H9 (cell line): Measurements from ENCODE around the gene MTX3. TPM values are rescaled to one million over a fixed set of nuclear protein-coding genes. Genes with fewer than 3 reads are reported as not detected.

Source experiments
- DNase-seq: peaks from one replicate; pipeline ENCODE4 v3.0.0-alpha.2; 2017
- H2AFZ ChIP-seq: one replicate; pipeline ENCODE4 v1.6.1; 2013; ENCODE audit warnings: mild to moderate bottlenecking, low read length, control low read depth, moderate library complexity
- H2AK5ac ChIP-seq: 2 replicates; pipeline ENCODE4 v1.6.1; 2013; ENCODE audit warnings: low read length, control low read depth, mixed read lengths; ENCODE audit not compliant: insufficient read length
- H2BK120ac ChIP-seq: one replicate; pipeline ENCODE4 v1.6.1; 2013; ENCODE audit warnings: low read depth, mild to moderate bottlenecking, low read length, control low read depth, inconsistent platforms; ENCODE audit not compliant: poor library complexity, severe bottlenecking
- H2BK12ac ChIP-seq: 2 replicates; pipeline ENCODE4 v1.6.1; 2013; ENCODE audit warnings: low read length, control low read depth, mixed read lengths, low read depth; ENCODE audit not compliant: insufficient read length
- H2BK15ac ChIP-seq: 2 replicates; pipeline ENCODE4 v1.6.1; 2013; ENCODE audit warnings: low read depth, low read length, control low read depth
- H2BK20ac ChIP-seq: one replicate; pipeline ENCODE4 v1.6.1; 2013; ENCODE audit warnings: low read depth, mild to moderate bottlenecking, low read length, control low read depth, inconsistent platforms; ENCODE audit not compliant: poor library complexity, severe bottlenecking
- H2BK5ac ChIP-seq: 2 replicates; pipeline ENCODE4 v1.6.1; 2013; ENCODE audit warnings: low read length, control low read depth, mixed read lengths; ENCODE audit not compliant: insufficient read length
- H3K14ac ChIP-seq: 2 replicates; pipeline ENCODE4 v1.6.1; 2013; ENCODE audit warnings: low read length, control low read depth; ENCODE audit not compliant: insufficient read depth
- H3K18ac ChIP-seq: 2 replicates; pipeline ENCODE4 v1.6.1; 2013; ENCODE audit warnings: low read depth, mild to moderate bottlenecking, mixed read lengths, low read length, control low read depth; ENCODE audit not compliant: insufficient read length
- H3K23ac ChIP-seq: 2 replicates; pipeline ENCODE4 v1.6.1; 2013; ENCODE audit warnings: low read length, control low read depth, mixed read lengths, low read depth; ENCODE audit not compliant: insufficient read length
- H3K23me2 ChIP-seq: 2 replicates; pipeline ENCODE4 v1.6.1; 2013; ENCODE audit warnings: low read depth, mild to moderate bottlenecking, mixed read lengths, low read length, control low read depth; ENCODE audit not compliant: insufficient read length, poor library complexity, severe bottlenecking
- H3K27ac ChIP-seq: 2 replicates; pipeline ENCODE4 v1.5.1; 2013; ENCODE audit warnings: low read length, control low read depth, mixed read lengths, low read depth; ENCODE audit not compliant: insufficient read length
- H3K27me3 ChIP-seq: 2 replicates; pipeline ENCODE4 v1.6.1; 2013; ENCODE audit warnings: low read length, control low read depth, inconsistent platforms; ENCODE audit not compliant: insufficient read depth
- H3K4ac ChIP-seq: 2 replicates; pipeline ENCODE4 v1.6.1; 2013; ENCODE audit warnings: low read depth, mild to moderate bottlenecking, control low read depth, inconsistent platforms, low read length, moderate library complexity
- H3K4me1 ChIP-seq: 2 replicates; pipeline ENCODE4 v1.6.1; 2013; ENCODE audit warnings: low read length, control low read depth, inconsistent platforms; ENCODE audit not compliant: insufficient read depth
- H3K4me2 ChIP-seq: 2 replicates; pipeline ENCODE4 v1.6.1; 2013; ENCODE audit warnings: low read length, control low read depth, mixed read lengths; ENCODE audit not compliant: insufficient read length, insufficient read depth
- H3K56ac ChIP-seq: 2 replicates; pipeline ENCODE4 v1.6.1; 2013; ENCODE audit warnings: low read depth, mild to moderate bottlenecking, mixed read lengths, low read length, control low read depth; ENCODE audit not compliant: insufficient read length
- H3K79me1 ChIP-seq: 2 replicates; pipeline ENCODE4 v1.6.1; 2013; ENCODE audit warnings: low read depth, mild to moderate bottlenecking, moderate library complexity, low read length, control low read depth, inconsistent platforms; ENCODE audit not compliant: insufficient read depth, poor library complexity, severe bottlenecking
- H3K79me2 ChIP-seq: 2 replicates; pipeline ENCODE4 v1.6.1; 2013; ENCODE audit warnings: low read length, control low read depth, inconsistent platforms; ENCODE audit not compliant: insufficient read depth
- H3K9ac ChIP-seq: 2 replicates; pipeline ENCODE4 v1.6.1; 2013; ENCODE audit warnings: low read length, control low read depth, mixed read lengths; ENCODE audit not compliant: insufficient read length; ENCODE audit errors: extremely low read depth
- H3K9me3 ChIP-seq: one replicate; pipeline ENCODE4 v1.6.1; 2013; ENCODE audit warnings: low read depth, low read length, inconsistent platforms; ENCODE audit not compliant: control insufficient read depth
- H3T11ph ChIP-seq: one replicate; pipeline ENCODE4 v1.6.1; 2013; ENCODE audit warnings: mild to moderate bottlenecking, low read length, control low read depth, inconsistent platforms
- H4K20me1 ChIP-seq: one replicate; pipeline ENCODE4 v1.6.1; 2013; ENCODE audit not compliant: control insufficient read depth, insufficient read length, insufficient read depth
- H4K5ac ChIP-seq: 2 replicates; pipeline ENCODE4 v1.6.1; 2013; ENCODE audit warnings: low read depth, mild to moderate bottlenecking, mixed read lengths, low read length, control low read depth; ENCODE audit not compliant: insufficient read length
- H4K8ac ChIP-seq: replicated peaks from 2 replicates; pipeline ENCODE4 v1.6.1; 2013; ENCODE audit warnings: low read length, control low read depth, mixed read lengths, low read depth; ENCODE audit not compliant: insufficient read length
- H4K91ac ChIP-seq: 2 replicates; pipeline ENCODE4 v1.6.1; 2013; ENCODE audit warnings: low read depth, mild to moderate bottlenecking, moderate library complexity, mixed read lengths, low read length, control low read depth; ENCODE audit not compliant: insufficient read length
- H3K27ac Mint-ChIP-seq, 3 experiments: 2 replicates in 2 of 3; 3 replicates in 1 of 3; pipeline ENCODE4 v1.8.0; 2020 to 2021; ENCODE audit warnings: mixed read lengths in 3 of 3, mild to moderate bottlenecking in 1 of 3, moderate library complexity in 1 of 3
- H3K27me3 Mint-ChIP-seq: 2 replicates; pipeline ENCODE4 v1.8.0; 2021; ENCODE audit warnings: low read depth, mild to moderate bottlenecking, moderate library complexity, mixed read lengths
- H3K36me3 Mint-ChIP-seq, 3 experiments: 2 replicates in 2 of 3; 3 replicates in 1 of 3; pipeline ENCODE4 v1.8.0; 2020 to 2021; ENCODE audit warnings: low read depth in 3 of 3, mixed read lengths in 3 of 3; ENCODE audit not compliant: insufficient read depth in 1 of 3
- H3K4me1 Mint-ChIP-seq, 2 experiments: 2 replicates each; pipeline ENCODE4 v1.8.0; 2020; ENCODE audit warnings: mixed read lengths in 2 of 2
- H3K4me3 Mint-ChIP-seq, 2 experiments: 2 replicates in 1 of 2; 3 replicates in 1 of 2; pipeline ENCODE4 v1.8.0; 2020 to 2021; ENCODE audit warnings: mild to moderate bottlenecking in 2 of 2, mixed read lengths in 2 of 2, moderate library complexity in 1 of 2
- H3K9me3 Mint-ChIP-seq, 2 experiments: 2 replicates in 1 of 2; 3 replicates in 1 of 2; pipeline ENCODE4 v1.8.0; 2020; ENCODE audit warnings: mild to moderate bottlenecking in 2 of 2, mixed read lengths in 2 of 2, moderate library complexity in 1 of 2
- WGBS: extraction: QIAGEN DNeasy Blood & Tissue Kit; methylation state at CpG from one replicate; pipeline ENCODE4 v1.1.7; 2013; ENCODE audit warnings: missing lambda C conversion rate, low lambda C conversion rate, mixed read lengths; ENCODE audit not compliant: insufficient read length; ENCODE audit errors: extremely low coverage; 5-methylcytosine and 5-hydroxymethylcytosine counted together
- total RNA-seq: library from RNA; stranded (reverse); gene quantifications from 2 replicates; pipeline ENCODE4 v1.2.1, GENCODE V29; 2021
- TF ChIP-seq, protein P1 (sequence below): fragments of 200-600 bp; sonication (generic); conservative IDR thresholded peaks from 3 replicates; pipeline ENCODE4 v1.8.0; 2021; ENCODE audit warnings: antibody characterized with exemption, mild to moderate bottlenecking

MTX3 gene
- total RNA-seq, 1 experiment from 2014 or later: 24.1 TPM

DNA sequence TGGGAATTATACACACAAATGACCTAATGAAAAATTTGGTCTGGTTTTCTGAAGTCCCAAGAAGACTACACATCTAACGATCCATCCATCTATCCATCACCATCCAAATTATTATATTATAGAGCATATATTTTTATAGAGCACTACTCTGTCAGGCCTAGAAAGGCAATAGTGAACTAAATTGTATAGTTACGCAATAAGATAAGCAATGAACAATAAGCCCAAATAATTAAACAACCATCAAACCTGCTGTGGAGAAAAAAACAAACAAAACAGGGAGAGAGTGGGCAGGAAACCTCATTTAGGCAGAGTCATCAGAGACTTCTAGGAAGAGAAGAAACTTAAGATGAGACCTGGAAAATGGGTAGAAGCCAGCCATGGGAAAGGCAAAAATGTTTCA lies 59.7 kb downstream of the MTX3 start:
- no peak overlapping the region for H2AFZ ChIP-seq
- H3K23ac ChIP-seq: no peak overlapping the region
- H3K27ac ChIP-seq: no peak overlapping the region
- H3K4me1 ChIP-seq: no peaks in the 10 kb centered on the region
- WGBS: no CpG with 5 or more reads among the region's 2 CpGs
- no peaks in the 10 kb centered on the region for H3K79me2 ChIP-seq
- no peak overlapping the region for H3K4ac ChIP-seq
- no peaks in the 10 kb centered on the region for H4K20me1 ChIP-seq
- H2BK5ac ChIP-seq: no peak overlapping the region
- Mint-ChIP-seq H3K4me1 (peaks cover 5 to 6% of the 10 kb centered on the region in 2 experiments), H3K27me3 (peaks cover 2% of the 10 kb centered on the region; the same call in 1 of the 2 replicates), H3K27ac (no peak overlapping the region), H3K9me3 (no peaks in the 10 kb centered on the region), H3K36me3 (no peaks in the 10 kb centered on the region), H3K4me3 (no peak overlapping the region)
- H3K27me3 ChIP-seq: no peaks in the 10 kb centered on the region
- no peak overlapping the region for H2BK20ac ChIP-seq
- H3K4me2 ChIP-seq: no peak overlapping the region
- no peak overlapping the region for H2BK15ac ChIP-seq
- H3K23me2 ChIP-seq: no peaks in the 10 kb centered on the region
- H3K14ac ChIP-seq: no peak overlapping the region
- H2BK120ac ChIP-seq: no peak overlapping the region
- no peak overlapping the region for H4K91ac ChIP-seq
- no peak overlapping the region for H3K9ac ChIP-seq
- no peak overlapping the region for H3T11ph ChIP-seq
- no peak for DNase-seq
- no peaks in the 10 kb centered on the region for H3K79me1 ChIP-seq
- no peak overlapping the region for H4K5ac ChIP-seq
- H2BK12ac ChIP-seq: no peak overlapping the region
- TF ChIP-seq, protein P1, sequence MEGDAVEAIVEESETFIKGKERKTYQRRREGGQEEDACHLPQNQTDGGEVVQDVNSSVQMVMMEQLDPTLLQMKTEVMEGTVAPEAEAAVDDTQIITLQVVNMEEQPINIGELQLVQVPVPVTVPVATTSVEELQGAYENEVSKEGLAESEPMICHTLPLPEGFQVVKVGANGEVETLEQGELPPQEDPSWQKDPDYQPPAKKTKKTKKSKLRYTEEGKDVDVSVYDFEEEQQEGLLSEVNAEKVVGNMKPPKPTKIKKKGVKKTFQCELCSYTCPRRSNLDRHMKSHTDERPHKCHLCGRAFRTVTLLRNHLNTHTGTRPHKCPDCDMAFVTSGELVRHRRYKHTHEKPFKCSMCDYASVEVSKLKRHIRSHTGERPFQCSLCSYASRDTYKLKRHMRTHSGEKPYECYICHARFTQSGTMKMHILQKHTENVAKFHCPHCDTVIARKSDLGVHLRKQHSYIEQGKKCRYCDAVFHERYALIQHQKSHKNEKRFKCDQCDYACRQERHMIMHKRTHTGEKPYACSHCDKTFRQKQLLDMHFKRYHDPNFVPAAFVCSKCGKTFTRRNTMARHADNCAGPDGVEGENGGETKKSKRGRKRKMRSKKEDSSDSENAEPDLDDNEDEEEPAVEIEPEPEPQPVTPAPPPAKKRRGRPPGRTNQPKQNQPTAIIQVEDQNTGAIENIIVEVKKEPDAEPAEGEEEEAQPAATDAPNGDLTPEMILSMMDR: no peak
- H3K9me3 ChIP-seq: no peaks in the 10 kb centered on the region
- no peak overlapping the region for H4K8ac ChIP-seq
- H3K56ac ChIP-seq: no peak overlapping the region
- no peak overlapping the region for H3K18ac ChIP-seq
- no peak overlapping the region for H2AK5ac ChIP-seq
